Smooth muscle cell (in vitro differentiated cells): Measurements from ENCODE around the gene PCDHGC4. TPM values are rescaled to one million over a fixed set of nuclear protein-coding genes. Genes with fewer than 3 reads are reported as not detected.

Experiments
- DNase-seq: peaks from one replicate; lab custom pipeline; 2025; ENCODE audit not compliant: unreplicated experiment; lab: John Stamatoyannopoulos, UW
- H2AFZ ChIP-seq: fragments of 200-600 bp; sonication (generic); 2 replicates; pipeline ENCODE4 v1.6.0; 2016; ENCODE audit warnings: antibody characterized with exemption, low read depth, mild to moderate bottlenecking
- H3F3A ChIP-seq: fragments of 200-600 bp; sonication (generic); 2 replicates; pipeline ENCODE4 v1.6.0; 2017; ENCODE audit warnings: antibody characterized with exemption, low read depth
- H3K27ac ChIP-seq: fragments of 200-600 bp; sonication (generic); 2 replicates; pipeline ENCODE4 v1.5.1; 2016; ENCODE audit warnings: low read depth, mild to moderate bottlenecking
- H3K27me3 ChIP-seq: fragments of 200-600 bp; sonication (generic); 2 replicates; pipeline ENCODE4 v1.6.1; 2016; ENCODE audit warnings: low read depth, mild to moderate bottlenecking
- H3K36me3 ChIP-seq: fragments of 200-600 bp; sonication (generic); 2 replicates; pipeline ENCODE4 v1.5.1; 2016; ENCODE audit warnings: low read depth
- H3K4me1 ChIP-seq: fragments of 200-600 bp; sonication (generic); 2 replicates; pipeline ENCODE4 v1.5.1; 2016; ENCODE audit warnings: low read depth
- H3K4me2 ChIP-seq: fragments of 200-600 bp; sonication (generic); 2 replicates; pipeline ENCODE4 v1.6.0; 2016; ENCODE audit warnings: mild to moderate bottlenecking
- H3K4me3 ChIP-seq: fragments of 200-600 bp; sonication (generic); 2 replicates; pipeline ENCODE4 v1.5.1; 2016; ENCODE audit warnings: mild to moderate bottlenecking
- H3K79me2 ChIP-seq: fragments of 200-600 bp; sonication (generic); 2 replicates; pipeline ENCODE4 v1.6.0; 2016; ENCODE audit warnings: low read depth, mild to moderate bottlenecking
- H3K9ac ChIP-seq: fragments of 200-600 bp; sonication (generic); 2 replicates; pipeline ENCODE4 v1.6.0; 2016; ENCODE audit warnings: low read depth
- H3K9me3 ChIP-seq: fragments of 200-600 bp; sonication (generic); replicated peaks from 2 replicates; pipeline ENCODE4 v1.5.1; 2016; ENCODE audit warnings: low read depth
- H4K20me1 ChIP-seq: fragments of 200-600 bp; sonication (generic); 2 replicates; pipeline ENCODE4 v1.6.0; 2016; ENCODE audit warnings: low read depth
- WGBS: methylation state at CpG from one replicate; pipeline ENCODE4 v1.1.7; 2016; ENCODE audit warnings: low lambda C conversion rate; 5-methylcytosine and 5-hydroxymethylcytosine counted together
- polyA plus RNA-seq: library from polyadenylated mRNA; unstranded; fragments of >200 nt; fragmentation: Nextera tagmentation; extraction: Ambion mirVana; gene quantifications from 2 replicates; pipeline ENCODE4 v1.2.1, GENCODE V29; 2016
- total RNA-seq: library from RNA; depleted of rRNA; stranded (reverse); fragments of >200 nt; gene quantifications from 2 replicates; pipeline ENCODE4 v1.2.3, GENCODE V29; 2014
- TF ChIP-seq, protein P1 (sequence below): fragments of 200-600 bp; sonication (generic); IDR thresholded peaks from 2 replicates; pipeline ENCODE4 v1.5.1; 2017; ENCODE audit warnings: borderline replicate concordance, mild to moderate bottlenecking, antibody characterized with exemption; ENCODE audit not compliant: insufficient read depth, poor library complexity, severe bottlenecking

The PCDHGC4 gene
- total and polyA plus RNA-seq, 2 experiments from 2014 or later, result 0.16 to 3.8 TPM

DNA sequence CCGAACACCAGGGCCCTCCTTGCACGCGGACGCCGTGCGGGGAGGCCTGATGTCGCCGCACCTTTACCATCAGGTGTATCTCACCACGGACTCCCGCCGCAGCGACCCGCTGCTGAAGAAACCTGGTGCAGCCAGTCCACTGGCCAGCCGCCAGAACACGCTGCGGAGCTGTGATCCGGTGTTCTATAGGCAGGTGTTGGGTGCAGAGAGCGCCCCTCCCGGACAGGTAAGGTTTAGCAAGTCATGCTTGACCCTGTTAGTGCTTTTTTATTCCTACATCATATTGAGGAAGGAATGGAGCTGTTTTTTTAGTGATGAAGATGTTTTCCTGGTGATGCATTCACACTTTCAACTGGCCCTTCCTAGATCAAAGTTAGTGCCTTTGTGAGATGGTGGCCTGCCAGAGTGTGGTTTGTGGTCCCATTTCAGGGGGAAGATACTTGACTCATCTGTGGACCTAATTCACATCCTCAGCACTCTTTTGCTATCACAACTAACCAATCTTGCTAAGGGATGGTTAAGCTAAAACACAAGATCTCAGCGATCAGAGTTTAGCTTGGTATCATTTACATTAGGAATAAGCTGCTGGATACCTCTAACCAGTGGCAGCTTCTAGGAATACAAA, 6.4 kb upstream of the PCDHGC4 start:
- H3K27ac ChIP-seq, result no peak overlapping the region
- no peaks in the 10 kb centered on the region for H3K9me3 ChIP-seq
- peak overlapping the region; percentile 85 for H3K4me2 ChIP-seq
- peaks cover 72% of the 10 kb centered on the region for H4K20me1 ChIP-seq
- DNase-seq, result no peak
- peak overlapping the region; percentile 25 for H3K4me3 ChIP-seq
- peaks cover 23% of the 10 kb centered on the region for H3F3A ChIP-seq
- TF ChIP-seq, protein P1, sequence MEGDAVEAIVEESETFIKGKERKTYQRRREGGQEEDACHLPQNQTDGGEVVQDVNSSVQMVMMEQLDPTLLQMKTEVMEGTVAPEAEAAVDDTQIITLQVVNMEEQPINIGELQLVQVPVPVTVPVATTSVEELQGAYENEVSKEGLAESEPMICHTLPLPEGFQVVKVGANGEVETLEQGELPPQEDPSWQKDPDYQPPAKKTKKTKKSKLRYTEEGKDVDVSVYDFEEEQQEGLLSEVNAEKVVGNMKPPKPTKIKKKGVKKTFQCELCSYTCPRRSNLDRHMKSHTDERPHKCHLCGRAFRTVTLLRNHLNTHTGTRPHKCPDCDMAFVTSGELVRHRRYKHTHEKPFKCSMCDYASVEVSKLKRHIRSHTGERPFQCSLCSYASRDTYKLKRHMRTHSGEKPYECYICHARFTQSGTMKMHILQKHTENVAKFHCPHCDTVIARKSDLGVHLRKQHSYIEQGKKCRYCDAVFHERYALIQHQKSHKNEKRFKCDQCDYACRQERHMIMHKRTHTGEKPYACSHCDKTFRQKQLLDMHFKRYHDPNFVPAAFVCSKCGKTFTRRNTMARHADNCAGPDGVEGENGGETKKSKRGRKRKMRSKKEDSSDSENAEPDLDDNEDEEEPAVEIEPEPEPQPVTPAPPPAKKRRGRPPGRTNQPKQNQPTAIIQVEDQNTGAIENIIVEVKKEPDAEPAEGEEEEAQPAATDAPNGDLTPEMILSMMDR, result peak; percentile 41
- H3K4me1 ChIP-seq, result peaks cover 35% of the 10 kb centered on the region
- no peaks in the 10 kb centered on the region for H3K36me3 ChIP-seq
- no peak overlapping the region for H2AFZ ChIP-seq
- no peak overlapping the region for H3K9ac ChIP-seq
- H3K79me2 ChIP-seq, result peaks cover 69% of the 10 kb centered on the region
- no peaks in the 10 kb centered on the region for H3K27me3 ChIP-seq
- 37% methylated on average over 20 of the region's 20 CpGs for WGBS

DNA sequence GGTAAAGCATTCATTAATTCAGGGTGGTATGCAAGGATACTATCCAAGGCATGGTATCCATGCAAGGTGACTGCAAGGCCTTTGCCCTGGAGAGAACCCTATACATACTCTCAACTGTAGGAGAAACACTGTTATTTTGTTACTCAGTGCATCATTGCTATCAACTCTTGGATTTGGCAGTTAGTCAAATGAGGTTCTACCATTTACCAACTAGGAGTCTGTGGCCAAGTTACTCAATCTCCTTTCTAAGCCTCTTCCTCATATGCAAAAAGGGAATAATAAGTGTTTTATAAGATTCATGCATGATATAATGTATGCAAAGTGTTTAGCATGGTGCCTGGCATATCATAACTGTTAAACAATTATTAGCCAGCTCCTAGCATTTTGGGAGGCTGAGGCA, 5.1 kb upstream of the PCDHGC4 start:
- peaks cover 86% of the 10 kb centered on the region for H4K20me1 ChIP-seq
- H3F3A ChIP-seq, result peaks cover 19% of the 10 kb centered on the region
- DNase-seq, result no peak

DNA sequence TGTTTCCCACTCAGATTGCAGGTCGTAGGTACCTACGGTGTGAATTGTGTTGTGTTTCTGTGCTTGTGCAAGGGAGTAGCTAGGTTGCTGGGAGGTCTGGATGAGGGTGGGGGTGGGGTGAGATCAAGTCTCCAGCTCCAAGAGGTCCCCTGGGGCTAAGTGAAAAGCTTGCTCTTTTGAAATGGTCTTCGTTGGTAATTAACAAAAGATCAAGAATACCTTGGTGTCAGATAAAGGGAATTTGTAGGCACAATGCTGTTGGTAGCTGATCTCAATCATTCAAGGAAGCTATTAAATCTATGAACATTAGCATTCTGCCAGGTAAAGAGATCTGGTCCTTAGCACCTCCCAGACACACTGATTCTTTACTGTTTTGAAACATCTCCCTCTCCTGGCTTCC, 928 bp upstream of the PCDHGC4 start:
- Histone ChIP-seq H3K79me2 (peaks cover 70% of the 10 kb centered on the region), H3K4me3 (peak overlapping the region; percentile 46), H3K27ac (no peak overlapping the region), H4K20me1 (peaks cover 99% of the 10 kb centered on the region), H2AFZ (no peak overlapping the region), H3K4me1 (peaks cover 20% of the 10 kb centered on the region), H3K27me3 (no peaks in the 10 kb centered on the region), H3K9ac (no peak overlapping the region), H3F3A (peaks cover 7% of the 10 kb centered on the region), H3K9me3 (no peaks in the 10 kb centered on the region), H3K36me3 (no peaks in the 10 kb centered on the region), H3K4me2 (peak overlapping the region; percentile 83)
- no peak for DNase-seq
- WGBS, result 9% methylated on average over 3 of the region's 3 CpGs
- TF ChIP-seq, protein P1, result no peak

More for the DNA sequence above, 5.1 kb upstream of the PCDHGC4 start:
- Histone ChIP-seq H3K4me1 (peaks cover 41% of the 10 kb centered on the region), H2AFZ (no peak overlapping the region), H3K27ac (no peak overlapping the region), H3K4me3 (no peak overlapping the region), H3K36me3 (no peaks in the 10 kb centered on the region), H3K9me3 (no peaks in the 10 kb centered on the region), H3K27me3 (no peaks in the 10 kb centered on the region), H3K79me2 (peaks cover 76% of the 10 kb centered on the region), H3K9ac (no peak overlapping the region), H3K4me2 (peak overlapping the region; percentile 85)
- TF ChIP-seq, protein P1, result no peak

DNA sequence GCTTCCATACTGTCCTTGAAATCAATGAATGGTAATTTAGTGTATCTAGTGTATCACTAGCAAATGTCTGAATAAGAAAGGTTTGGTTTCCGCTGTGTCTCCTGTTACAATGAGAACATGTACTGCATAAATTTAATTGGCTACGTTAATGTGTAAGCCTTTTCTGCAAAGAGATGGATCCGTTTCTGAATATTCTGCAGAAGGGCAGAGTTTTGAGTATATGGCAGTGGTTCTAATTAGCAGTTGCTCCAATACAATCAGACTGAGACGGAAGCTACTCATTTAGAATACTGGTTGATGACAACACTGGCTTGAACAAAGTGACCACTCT, 555 bp upstream of the PCDHGC4 start:
- H3K27ac ChIP-seq, result no peak overlapping the region
- DNase-seq, result no peak
- H4K20me1 ChIP-seq, result peaks cover 99% of the 10 kb centered on the region
- H3K4me1 ChIP-seq, result peaks cover 16% of the 10 kb centered on the region
- no peaks in the 10 kb centered on the region for H3K27me3 ChIP-seq
- H3K9ac ChIP-seq, result no peak overlapping the region
- H3K9me3 ChIP-seq, result no peaks in the 10 kb centered on the region
- H3K4me3 ChIP-seq, result peak overlapping the region; percentile 46
- no peaks in the 10 kb centered on the region for H3K36me3 ChIP-seq
- H3K4me2 ChIP-seq, result peak overlapping the region; percentile 83
- no peak overlapping the region for H2AFZ ChIP-seq
- peaks cover 66% of the 10 kb centered on the region for H3K79me2 ChIP-seq
- H3F3A ChIP-seq, result peaks cover 7% of the 10 kb centered on the region
- TF ChIP-seq, protein P1, result no peak
- WGBS, result 15% methylated on average over 4 of the region's 4 CpGs
